DOHH2 (cell line): ENCODE data around the gene COL26A1.

ENCODE experiments used
- H3F3A ChIP-seq: fragments of 200-600 bp; sonication (generic), shearing (Covaris generic); 2 replicates; pipeline ENCODE4 v1.6.0; 2016; ENCODE audit warnings: antibody characterized with exemption, mild to moderate bottlenecking; ENCODE audit not compliant: control insufficient read depth, insufficient read depth
- H3K27ac ChIP-seq: fragments of 200-600 bp; sonication (generic); 2 replicates; pipeline ENCODE4 v1.5.1; 2014; ENCODE audit warnings: low read depth, mild to moderate bottlenecking, low read length, moderate library complexity
- H3K27me3 ChIP-seq: fragments of 200-600 bp; sonication (generic); 2 replicates; pipeline ENCODE4 v1.6.1; 2014; ENCODE audit warnings: mild to moderate bottlenecking, low read length, mixed read lengths; ENCODE audit not compliant: control insufficient read depth
- H3K36me3 ChIP-seq: fragments of 200-600 bp; sonication (generic); 2 replicates; pipeline ENCODE4 v1.6.1; 2014; ENCODE audit warnings: mild to moderate bottlenecking, low read length, moderate library complexity, mixed read lengths; ENCODE audit not compliant: control insufficient read depth
- H3K4me1 ChIP-seq: fragments of 200-600 bp; sonication (generic); 2 replicates; pipeline ENCODE4 v1.6.1; 2014; ENCODE audit warnings: mild to moderate bottlenecking, low read length, mixed read lengths; ENCODE audit not compliant: control insufficient read depth
- H3K4me2 ChIP-seq: fragments of 200-600 bp; sonication (generic); 2 replicates; pipeline ENCODE4 v1.6.0; 2014; ENCODE audit warnings: mild to moderate bottlenecking, low read length, moderate library complexity
- H3K4me3 ChIP-seq: fragments of 200-600 bp; sonication (generic); 2 replicates; pipeline ENCODE4 v1.5.1; 2014; ENCODE audit warnings: mild to moderate bottlenecking, low read length, mixed read lengths
- H3K79me2 ChIP-seq: fragments of 200-600 bp; sonication (generic); 2 replicates; pipeline ENCODE4 v1.6.1; 2014; ENCODE audit warnings: mild to moderate bottlenecking, low read length, mixed read lengths; ENCODE audit not compliant: control insufficient read depth
- H3K9me2 ChIP-seq: fragments of 200-600 bp; sonication (generic); replicated peaks from 2 replicates; pipeline ENCODE4 v1.6.1; 2014; ENCODE audit warnings: mild to moderate bottlenecking, low read length, mixed read lengths; ENCODE audit not compliant: control insufficient read depth
- H3K9me3 ChIP-seq: fragments of 200-600 bp; sonication (generic); 2 replicates; pipeline ENCODE4 v1.6.1; 2014; ENCODE audit warnings: antibody characterized with exemption, low read length, mixed read lengths; ENCODE audit not compliant: control insufficient read depth, insufficient read depth
- H4K20me1 ChIP-seq: fragments of 200-600 bp; sonication (generic); 2 replicates; pipeline ENCODE4 v1.6.0; 2014; ENCODE audit warnings: low read depth, mild to moderate bottlenecking, antibody characterized with exemption, low read length, moderate library complexity; ENCODE audit not compliant: control insufficient read depth, insufficient read depth
- EZH2phosphoT487 ChIP-seq: fragments of 200-600 bp; sonication (generic); IDR thresholded peaks from 2 replicates; pipeline ENCODE4 v1.6.1; 2017; ENCODE audit warnings: borderline replicate concordance, mild to moderate bottlenecking, antibody characterized with exemption, low read length, moderate library complexity, mixed read lengths
- TF ChIP-seq, protein P1 (sequence below): fragments of 200-600 bp; sonication (generic); IDR thresholded peaks from one replicate; pipeline ENCODE4 v1.5.1; 2014; ENCODE audit warnings: antibody characterized with exemption, mild to moderate bottlenecking, low read depth, low read length; ENCODE audit not compliant: poor library complexity, severe bottlenecking

Gene COL26A1

DNA sequence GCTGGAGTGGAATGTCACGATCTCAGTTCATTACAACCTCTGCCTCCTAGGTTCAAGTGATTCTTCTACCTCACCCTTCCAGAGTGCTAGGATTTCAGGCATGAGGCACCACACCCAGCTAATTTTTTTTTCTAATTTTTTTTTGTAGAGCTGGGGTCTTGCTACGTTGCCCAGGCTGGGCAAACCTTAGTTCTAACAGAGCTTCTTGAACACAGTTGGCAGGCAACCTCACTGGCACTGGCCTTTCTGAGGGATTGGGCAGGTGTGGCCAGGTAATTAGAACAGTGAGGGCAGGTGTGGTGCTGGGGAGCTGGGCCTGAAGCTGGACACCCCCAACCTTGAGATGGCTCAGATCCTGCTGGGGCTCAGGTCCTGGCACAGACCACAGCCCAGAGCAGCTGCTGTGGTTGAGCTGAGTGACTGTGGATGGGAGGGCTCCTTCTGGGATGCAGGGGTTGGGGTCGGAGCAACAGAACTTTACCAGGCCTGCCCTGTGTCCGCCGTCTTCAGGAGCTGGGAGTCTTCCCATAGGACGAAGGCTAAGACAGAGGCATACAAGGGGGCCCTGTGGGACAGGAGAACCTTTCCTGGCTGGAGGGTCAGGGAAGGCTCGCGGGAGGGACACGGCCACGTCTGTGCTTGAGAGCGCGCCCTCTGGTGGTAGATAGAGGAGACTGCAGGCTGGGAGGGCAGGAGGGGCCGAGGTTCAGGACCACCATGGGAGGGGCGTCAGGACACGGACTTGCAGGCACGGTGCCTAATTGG is 48.2 kb downstream of the COL26A1 start:
- Histone ChIP-seq H3K27ac (no peak overlapping the region), H4K20me1 (no peaks in the 10 kb centered on the region), H3K9me2 (no peaks in the 10 kb centered on the region), H3K9me3 (peaks cover 28% of the 10 kb centered on the region), H3K4me2 (no peak overlapping the region), H3K79me2 (no peaks in the 10 kb centered on the region), H3K36me3 (no peaks in the 10 kb centered on the region), H3K4me1 (no peaks in the 10 kb centered on the region), H3K4me3 (no peak overlapping the region), H3F3A (no peaks in the 10 kb centered on the region), H3K27me3 (peaks cover 4% of the 10 kb centered on the region; the same call in 1 of the 2 replicates)
- no peak for TF ChIP-seq EZH2phosphoT487
- TF ChIP-seq, protein P1, sequence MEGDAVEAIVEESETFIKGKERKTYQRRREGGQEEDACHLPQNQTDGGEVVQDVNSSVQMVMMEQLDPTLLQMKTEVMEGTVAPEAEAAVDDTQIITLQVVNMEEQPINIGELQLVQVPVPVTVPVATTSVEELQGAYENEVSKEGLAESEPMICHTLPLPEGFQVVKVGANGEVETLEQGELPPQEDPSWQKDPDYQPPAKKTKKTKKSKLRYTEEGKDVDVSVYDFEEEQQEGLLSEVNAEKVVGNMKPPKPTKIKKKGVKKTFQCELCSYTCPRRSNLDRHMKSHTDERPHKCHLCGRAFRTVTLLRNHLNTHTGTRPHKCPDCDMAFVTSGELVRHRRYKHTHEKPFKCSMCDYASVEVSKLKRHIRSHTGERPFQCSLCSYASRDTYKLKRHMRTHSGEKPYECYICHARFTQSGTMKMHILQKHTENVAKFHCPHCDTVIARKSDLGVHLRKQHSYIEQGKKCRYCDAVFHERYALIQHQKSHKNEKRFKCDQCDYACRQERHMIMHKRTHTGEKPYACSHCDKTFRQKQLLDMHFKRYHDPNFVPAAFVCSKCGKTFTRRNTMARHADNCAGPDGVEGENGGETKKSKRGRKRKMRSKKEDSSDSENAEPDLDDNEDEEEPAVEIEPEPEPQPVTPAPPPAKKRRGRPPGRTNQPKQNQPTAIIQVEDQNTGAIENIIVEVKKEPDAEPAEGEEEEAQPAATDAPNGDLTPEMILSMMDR: peak; percentile 100

DNA sequence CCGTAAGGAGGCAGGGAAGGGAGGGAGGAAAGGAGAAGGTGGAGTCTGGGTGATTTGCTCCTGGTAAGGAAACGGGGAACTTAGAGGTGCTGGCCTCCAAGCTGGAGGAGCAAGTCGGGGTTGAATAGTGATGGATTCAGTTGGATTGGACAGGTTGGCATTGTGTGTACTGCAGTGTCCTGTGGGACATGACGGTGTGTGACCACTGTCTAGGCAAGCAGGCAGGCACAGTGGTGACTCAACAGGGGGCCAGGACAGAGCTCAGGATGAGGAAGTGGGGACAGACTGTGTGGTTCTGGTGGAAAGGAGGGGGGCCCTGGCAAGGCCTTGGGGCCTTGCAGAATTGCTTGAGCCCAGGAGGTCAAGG is 48.8 kb downstream of the COL26A1 start:
- Histone ChIP-seq H3K27me3 (peaks cover 4% of the 10 kb centered on the region; the same call in 1 of the 2 replicates), H3K79me2 (no peaks in the 10 kb centered on the region), H3F3A (no peaks in the 10 kb centered on the region), H4K20me1 (no peaks in the 10 kb centered on the region), H3K36me3 (no peaks in the 10 kb centered on the region), H3K27ac (no peak overlapping the region), H3K4me3 (no peak overlapping the region), H3K9me2 (no peaks in the 10 kb centered on the region), H3K4me1 (no peaks in the 10 kb centered on the region), H3K4me2 (no peak overlapping the region), H3K9me3 (peaks cover 28% of the 10 kb centered on the region)
- TF ChIP-seq, protein P1: peak; percentile 57
- TF ChIP-seq EZH2phosphoT487: no peak

DNA sequence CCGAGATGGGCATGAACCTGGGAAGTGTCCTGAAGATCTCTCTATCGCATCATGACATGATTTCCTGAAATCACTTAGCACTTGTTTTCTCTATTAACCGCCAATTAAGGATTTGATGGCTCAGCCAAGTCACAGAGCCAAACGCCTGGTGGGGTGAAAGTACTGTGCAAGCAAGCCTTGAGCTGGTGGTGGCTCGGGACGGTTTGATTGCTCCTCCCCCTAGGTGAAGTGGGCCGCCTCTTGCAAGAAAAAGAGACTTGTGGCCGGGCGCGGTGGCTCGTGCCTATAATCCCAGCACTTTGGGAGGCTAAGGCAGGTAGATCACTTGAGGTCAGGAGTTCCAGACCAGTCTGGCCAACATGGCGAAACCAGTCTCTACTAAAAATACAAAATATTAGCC is 50.3 kb downstream of the COL26A1 start:
- Histone ChIP-seq H3K36me3 (no peaks in the 10 kb centered on the region), H3K27ac (no peak overlapping the region), H3K4me3 (no peak overlapping the region), H3K4me2 (no peak overlapping the region), H3K4me1 (no peaks in the 10 kb centered on the region), H3F3A (no peaks in the 10 kb centered on the region), H3K9me3 (peaks cover 28% of the 10 kb centered on the region), H3K79me2 (no peaks in the 10 kb centered on the region), H4K20me1 (no peaks in the 10 kb centered on the region), H3K9me2 (no peaks in the 10 kb centered on the region), H3K27me3 (peaks cover 4% of the 10 kb centered on the region; the same call in 1 of the 2 replicates)
- TF ChIP-seq, protein P1: no peak
- no peak for TF ChIP-seq EZH2phosphoT487
